Measurements from ENCODE around the gene UPF3A. TPM values are rescaled to one million over a fixed set of nuclear protein-coding genes. Genes with fewer than 3 reads are reported as not detected.

The UPF3A gene
- total and polyA plus RNA-seq, 9 of the 15 experiments (the other 6 are each of a cell fraction or from before 2014, with no cell fraction given) = 15.6 to 76.5 (median 40.9) TPM

GRCh38 chr13:114282041-114282670, 755 bp downstream of the UPF3A start:
- BruUV-seq (replicated peaks) = no TSS peak
- TF ChIP-seq GMEB1 (CRISPR knock-in tag; IDR thresholded peaks at IDR 0.05) (0 out of 2 replicates have a peak, but pooled peaks have one; percentile 13), GTF2F1 (IDR thresholded peaks at IDR 0.05; ENCODE audit: low read depth, low read length) (no peak), ZNF12 (CRISPR knock-in tag; IDR thresholded peaks at IDR 0.05) (no peak), KLF16 (IDR thresholded peaks at IDR 0.05) (no peak), HOXB6 (CRISPR knock-in tag; IDR thresholded peaks at IDR 0.05; ENCODE audit: borderline replicate concordance) (no peak), STAT6 (CRISPR knock-in tag; IDR thresholded peaks at IDR 0.05) (no peak), CREB3 (tag; conservative IDR thresholded peaks at IDR 0.05; ENCODE audit: low read depth) (no peak), ELK3 (CRISPR knock-in tag; IDR thresholded peaks at IDR 0.05) (no peak), XRCC3 (IDR thresholded peaks at IDR 0.05) (no peak), RBM25 (IDR thresholded peaks at IDR 0.05; ENCODE audit: low read depth, low read length, severe bottlenecking) (no peak), DEAF1 (CRISPR knock-in tag; IDR thresholded peaks at IDR 0.05) (no peak)

More at GRCh38 chr13:114282041-114282670, 755 bp downstream of the UPF3A start:
- H3K9me3 ChIP-seq (replicated peaks; ENCODE audit: control insufficient read depth, insufficient read depth, low read depth, low read length) = no peaks in the 10 kb centered on the region
- H3K9me1 ChIP-seq (ENCODE audit: control insufficient read depth, insufficient read depth, low read length) = no peaks in the 10 kb centered on the region
- peak overlapping the region; percentile 83 to 95 for H3K9ac ChIP-seq (ENCODE audit: insufficient read depth in 1 of 2, low read depth in 2 of 2, low read length in 2 of 2)
- intact Hi-C loops (cut with micrococcal nuclease) (no loop called here), in situ Hi-C loops (cut with MboI) (no loop called here)
- H3K4me2 ChIP-seq (ENCODE audit: insufficient read depth, low read length) = peak overlapping the region; percentile 62
- ATAC-seq = peak; percentile 69
- CTCF ChIA-PET (ENCODE audit: low intra/inter-chr PET ratio) = no interaction called here
- H3K79me2 ChIP-seq (ENCODE audit: control insufficient read depth, insufficient read depth, low read length) = peaks cover 50% of the 10 kb centered on the region
- peak overlapping the region; percentile 44 for H2AFZ ChIP-seq (ENCODE audit: low read depth, low read length)
- no peak for FAIRE-seq
- DNase-seq (ENCODE audit: extremely low read depth in 1 of 4, low spot score in 3 of 4) = peak; percentile 56 to 62 (median 61)
- WGBS (ENCODE audit: insufficient coverage, low coverage, missing lambda C conversion rate) = 0% methylated on average over 40 of the region's 50 CpGs
- H3K4me3 ChIP-seq = peak overlapping the region; percentile 71
- H3K27ac ChIP-seq (ENCODE audit: extremely low read depth, low read depth, low read length) = peak overlapping the region; percentile 58
- peaks cover 56% of the 10 kb centered on the region for H3K36me3 ChIP-seq (ENCODE audit: control insufficient read depth, insufficient read depth, low read length)
- no peaks in the 10 kb centered on the region for H3K27me3 ChIP-seq (ENCODE audit: control insufficient read depth in 2 of 2, insufficient read depth in 2 of 2, low read length in 2 of 2)
- no peaks in the 10 kb centered on the region; the same call in 1 of the 2 replicates for H4K20me1 ChIP-seq (replicated peaks; ENCODE audit: control insufficient read depth, insufficient read depth, low read length)
- peaks cover 33 to 35% of the 10 kb centered on the region in 2 experiments for H3K4me1 ChIP-seq (replicated peaks in 1 of 2; ENCODE audit: control insufficient read depth in 2 of 2, insufficient read depth in 2 of 2, low read length in 2 of 2)
- POLR2A ChIA-PET = interaction anchor here (0.7 to 1.6 kb wide), 5 partner anchors 13 to 43 kb away, joined by 3 to 6 read pairs (median 5); no protein-coding TSS in a partner anchor

All from K562 (cell line).